HG03060 (cell line): ENCODE measurements around the gene HSP90B1.

Experiments
- ATAC-seq: cut with Tn5 transposase; IDR thresholded peaks from one replicate; pipeline ENCODE4 v1.9.1; 2021; ENCODE audit warnings: low read depth, moderate number of reproducible peaks; ENCODE audit not compliant: unreplicated experiment

The HSP90B1 gene

DNA sequence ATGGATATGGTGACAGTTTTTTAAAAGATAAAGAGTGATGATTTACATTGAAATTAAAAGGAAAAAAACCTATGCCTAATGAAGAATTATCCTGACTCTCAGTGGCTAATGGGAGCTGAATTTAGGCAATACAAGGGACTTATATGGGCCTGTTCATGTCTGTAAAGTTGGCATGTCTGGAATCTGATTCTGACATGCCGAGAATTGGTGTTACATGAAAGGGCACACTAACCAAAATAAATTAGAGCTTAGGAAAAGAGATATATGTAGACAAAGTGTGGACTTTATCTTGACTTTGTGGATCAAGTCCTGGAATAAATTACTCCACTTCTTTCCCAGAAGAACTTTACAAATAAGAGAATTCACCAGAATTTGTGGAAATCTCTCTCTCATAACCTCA is 36.5 kb downstream of the HSP90B1 start:
- no peak for ATAC-seq

DNA sequence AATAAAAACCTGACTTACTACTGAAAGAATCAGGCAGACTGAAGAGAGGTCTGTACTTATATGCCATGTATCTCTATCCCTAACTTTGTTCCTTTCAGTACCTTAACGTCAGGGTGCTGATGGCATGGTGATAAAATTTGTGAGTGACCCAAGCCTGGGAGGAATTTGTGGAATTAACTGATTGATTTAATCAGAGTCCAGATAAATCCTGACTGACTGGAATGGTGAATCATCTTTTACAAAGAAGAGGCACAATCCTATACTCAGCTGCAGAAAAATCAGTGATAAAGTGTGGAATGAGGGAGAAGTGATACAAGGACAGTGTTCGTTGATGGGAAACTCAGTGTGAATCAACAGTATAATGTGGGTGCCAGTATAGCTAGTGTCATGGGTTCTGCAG is 39.2 kb downstream of the HSP90B1 start:
- ATAC-seq = no peak

DNA sequence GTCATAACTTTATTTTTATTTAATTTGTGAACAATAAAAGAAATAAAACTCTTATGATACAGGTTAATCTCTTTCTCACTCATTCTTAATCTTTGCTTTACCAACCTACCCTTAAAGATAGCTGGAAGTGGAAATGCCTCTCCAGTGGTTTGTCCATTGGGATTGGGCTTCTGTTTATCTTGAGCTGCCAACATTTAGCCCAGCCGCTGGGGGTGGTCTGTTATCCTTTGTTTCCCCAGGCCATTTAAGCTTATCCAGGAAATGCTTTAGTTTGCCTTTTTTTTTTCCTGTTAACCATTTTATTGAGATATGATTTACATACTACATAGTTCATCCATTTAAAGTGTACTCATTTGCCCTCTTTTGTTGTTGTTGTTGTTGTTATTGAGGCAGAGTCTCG is 43.7 kb downstream of the HSP90B1 start:
- ATAC-seq = no peak

DNA sequence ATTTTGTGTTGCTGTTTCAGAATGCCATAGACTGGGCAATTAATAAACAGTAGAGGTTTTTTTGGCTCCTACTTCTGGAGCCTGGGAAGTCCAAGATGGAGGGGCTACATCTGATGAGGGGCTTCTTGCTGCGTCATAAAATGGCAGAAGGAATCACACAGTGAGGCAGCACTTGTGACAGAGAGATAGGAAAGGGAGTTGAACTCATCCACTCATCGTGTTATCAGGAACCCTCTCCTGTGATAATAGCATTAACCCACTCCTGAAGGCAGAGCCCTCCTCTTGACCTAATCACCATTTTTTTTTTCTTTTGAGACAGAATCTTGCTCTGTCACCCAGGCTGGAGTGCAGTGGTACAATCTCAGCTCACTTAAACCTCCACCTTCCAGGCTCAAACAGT is 45.2 kb downstream of the HSP90B1 start:
- no peak for ATAC-seq

DNA sequence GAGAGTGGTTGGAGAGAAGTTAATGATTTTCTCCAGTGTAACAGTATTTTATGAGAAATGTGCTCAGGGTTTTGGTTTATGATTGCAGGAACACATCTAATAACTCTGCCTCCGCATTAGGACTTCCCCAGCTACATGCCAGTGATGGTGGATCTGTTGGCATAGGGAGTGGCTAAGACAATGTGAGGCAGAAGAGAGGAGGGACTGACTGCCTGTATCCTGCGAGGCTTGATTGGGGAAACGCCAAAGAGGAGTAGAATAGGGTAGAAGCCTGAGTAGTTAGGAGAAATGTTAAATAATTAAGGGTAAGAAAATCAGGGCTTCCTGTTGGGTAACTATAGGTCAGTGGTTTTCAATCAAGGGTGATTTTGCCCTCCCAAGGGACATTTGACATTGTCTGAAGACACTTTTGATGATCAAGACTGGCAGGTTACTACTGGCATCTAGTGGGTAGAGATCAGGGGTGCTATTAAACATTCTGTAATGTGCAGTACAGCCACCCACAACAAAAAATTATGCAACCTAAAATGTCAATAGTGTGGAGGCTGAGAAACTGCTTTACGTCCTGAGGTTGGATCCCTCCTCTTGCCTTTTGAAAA is 48.3 kb downstream of the HSP90B1 start:
- ATAC-seq = no peak

DNA sequence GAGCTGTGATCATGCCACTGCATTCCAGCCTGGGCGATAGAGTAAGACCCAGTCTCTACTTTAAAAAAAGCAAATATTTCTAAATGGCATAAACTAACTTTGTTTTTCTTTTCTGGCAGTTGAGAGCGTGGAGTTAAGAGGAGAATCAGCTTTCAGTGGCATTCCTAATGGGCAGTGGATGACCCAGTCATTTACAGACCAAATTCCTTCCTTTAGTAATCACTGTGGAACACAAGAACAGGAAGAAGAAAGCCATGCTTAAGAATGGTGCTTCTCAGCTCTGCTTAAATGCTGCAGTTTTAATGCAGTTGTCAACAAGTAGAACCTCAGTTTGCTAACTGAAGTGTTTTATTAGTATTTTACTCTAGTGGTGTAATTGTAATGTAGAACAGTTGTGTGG is 56.6 kb downstream of the HSP90B1 start:
- ATAC-seq = no peak

DNA sequence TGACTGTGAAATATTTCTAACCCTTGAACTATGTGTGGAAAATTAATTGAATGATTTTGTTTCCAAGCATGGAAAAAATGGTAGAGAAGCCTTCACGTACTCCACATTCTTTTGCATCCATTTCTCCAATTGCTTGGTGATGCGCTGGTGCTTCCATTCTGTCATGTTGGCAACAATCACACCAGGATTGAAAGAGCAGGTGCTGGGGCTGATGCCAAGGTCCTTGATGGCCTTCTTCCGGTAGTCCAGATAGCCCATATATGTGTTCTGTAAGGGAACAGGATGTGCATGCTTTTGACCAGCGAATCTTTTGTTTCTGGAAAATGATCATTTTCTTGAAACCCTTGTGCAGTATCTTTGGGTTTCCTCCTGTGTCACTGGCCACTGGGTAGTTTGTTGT is 64.0 kb downstream of the HSP90B1 start:
- ATAC-seq = no peak

DNA sequence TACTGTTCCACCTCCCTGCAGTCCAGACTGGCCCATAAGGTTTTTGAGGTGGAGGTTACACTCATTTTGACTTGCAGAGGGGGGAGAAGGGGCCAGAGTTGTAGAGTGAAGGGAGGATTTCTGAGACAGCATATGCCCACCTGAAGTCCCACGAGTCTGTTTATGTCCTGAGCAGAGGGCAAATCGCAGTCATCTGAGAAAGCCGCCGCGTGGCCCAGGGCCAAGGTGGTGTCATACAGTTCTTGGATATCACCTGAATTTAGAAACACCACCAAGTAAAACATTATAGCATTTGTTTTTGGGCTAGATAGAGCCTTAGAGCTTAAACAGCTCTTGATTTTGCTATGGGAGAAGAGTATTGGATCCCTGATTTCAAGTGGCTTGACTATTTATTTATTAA is 66.4 kb downstream of the HSP90B1 start:
- ATAC-seq = no peak

DNA sequence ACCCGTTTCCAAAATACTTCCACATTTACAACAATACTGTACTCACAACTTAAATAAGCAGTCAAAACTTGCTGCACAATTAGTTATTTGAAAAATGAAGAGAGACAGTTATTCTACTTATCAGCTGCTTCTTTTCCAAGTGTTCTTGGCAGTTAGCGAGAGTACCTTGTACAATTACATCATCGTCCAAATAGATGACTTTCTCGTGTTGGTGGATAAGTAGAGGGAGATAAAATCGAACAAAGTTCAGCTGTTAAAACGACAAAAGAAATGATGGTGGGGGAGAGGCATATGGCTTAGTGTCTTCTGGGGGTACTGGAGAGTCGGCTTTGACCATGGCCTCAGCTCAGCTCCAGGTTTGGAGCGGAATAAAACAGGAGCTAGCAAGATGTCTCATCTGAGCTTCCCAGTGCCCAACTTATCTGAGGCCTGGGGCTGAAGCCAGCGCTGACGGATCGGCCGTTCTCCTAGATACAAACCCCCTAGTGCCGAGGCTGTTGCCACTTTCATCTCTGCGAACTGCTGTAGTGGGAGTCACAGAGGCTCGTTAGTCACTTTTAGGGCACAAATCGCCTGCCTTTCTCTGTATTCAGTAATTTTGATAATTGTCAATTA is 67.2 kb downstream of the HSP90B1 start:
- ATAC-seq = no peak
